T-cell (primary cell): ENCODE results near the gene ARHGAP10. TPM values are rescaled to one million over a fixed set of nuclear protein-coding genes. Genes with fewer than 3 reads are reported as not detected.

ENCODE experiments used
- ATAC-seq, 4 experiments: fragments of 200-7000 bp in 3 of 4; fragments of 150-1000 bp in 1 of 4; cut with Tn5 transposase; replicated peaks in 1 of 4; 1 replicate in 3 of 4; 2 replicates in 1 of 4; pipeline ENCODE4 v1.10.0; 2021; ENCODE audit warnings: moderate library complexity in 3 of 4, mild to moderate bottlenecking in 2 of 4, moderate number of reproducible peaks in 1 of 4
- CTCF ChIA-PET, 2 donors: fragments of 300-600 bp; sonication (Branson Sonifier 250); formaldehyde crosslinking; loops; one replicate each; lab custom pipeline; 2022; ENCODE audit warnings: antibody characterized with exemption in 2 of 2; lab: Charles Lee
- POLR2A ChIA-PET, 2 donors: fragments of 300-600 bp; sonication (Branson Sonifier 250); formaldehyde crosslinking; loops; one replicate each; lab custom pipeline; 2022; ENCODE audit warnings: antibody characterized with exemption in 2 of 2; lab: Charles Lee
- DNase-seq, 35 experiments: peaks; one replicate each; pipeline versions ENCODE4 v3.0.0 to v3.0.0-alpha.2; 2013 to 2023
- H3K27ac ChIP-seq: one replicate; pipeline ENCODE4 v1.5.1; 2013; ENCODE audit warnings: low read length
- H3K27me3 ChIP-seq, 2 experiments: replicated peaks in 1 of 2; 1 replicate in 1 of 2; 2 replicates in 1 of 2; pipeline versions ENCODE4 v1.6.1 to v1.7.0; 2013; ENCODE audit warnings: low read length in 1 of 2, mixed read lengths in 1 of 2; ENCODE audit not compliant: control insufficient read depth in 2 of 2, insufficient read depth in 2 of 2; ENCODE audit errors: extremely low read depth in 1 of 2
- H3K36me3 ChIP-seq, 2 donors: 1 replicate in 1 of 2; 2 replicates in 1 of 2; pipeline versions ENCODE4 v1.6.1 to v1.7.0; 2013; ENCODE audit warnings: low read length in 1 of 2; ENCODE audit not compliant: control insufficient read depth in 2 of 2, insufficient read depth in 1 of 2; ENCODE audit errors: extremely low read depth in 1 of 2
- H3K4me1 ChIP-seq, 2 experiments: 1 replicate in 1 of 2; 2 replicates in 1 of 2; pipeline versions ENCODE4 v1.6.1 to v1.7.0; 2013; ENCODE audit warnings: low read length in 2 of 2, mixed read lengths in 1 of 2; ENCODE audit not compliant: insufficient read depth in 2 of 2, control insufficient read depth in 1 of 2; ENCODE audit errors: extremely low read depth in 1 of 2
- H3K4me3 ChIP-seq, 2 donors: 1 replicate in 1 of 2; 2 replicates in 1 of 2; pipeline versions ENCODE4 v1.5.1 to v1.7.0; 2013; ENCODE audit warnings: mild to moderate bottlenecking in 2 of 2, low read length in 1 of 2, moderate library complexity in 1 of 2; ENCODE audit not compliant: control insufficient read depth in 1 of 2; ENCODE audit errors: extremely low read depth in 1 of 2
- H3K9me3 ChIP-seq: 2 replicates; pipeline ENCODE4 v1.7.0; 2013
- H3K27ac Mint-ChIP-seq, 2 donors: one replicate each; pipeline ENCODE4 v1.8.0; 2020 to 2021; ENCODE audit warnings: mild to moderate bottlenecking in 2 of 2, mixed read lengths in 2 of 2
- H3K27me3 Mint-ChIP-seq, 2 donors: one replicate each; pipeline ENCODE4 v1.8.0; 2021 to 2022; ENCODE audit warnings: mixed read lengths in 2 of 2
- H3K36me3 Mint-ChIP-seq: one replicate; pipeline ENCODE4 v1.8.0; 2021; ENCODE audit warnings: mixed read lengths
- H3K4me1 Mint-ChIP-seq, 3 donors: one replicate each; pipeline ENCODE4 v1.8.0; 2020 to 2022; ENCODE audit warnings: mixed read lengths in 3 of 3, mild to moderate bottlenecking in 1 of 3
- H3K4me3 Mint-ChIP-seq, 3 donors: one replicate each; pipeline ENCODE4 v1.8.0; 2020 to 2022; ENCODE audit warnings: mild to moderate bottlenecking in 3 of 3, mixed read lengths in 3 of 3, moderate library complexity in 3 of 3
- H3K9me3 Mint-ChIP-seq, 3 donors: one replicate each; pipeline ENCODE4 v1.8.0; 2020 to 2022; ENCODE audit warnings: mixed read lengths in 3 of 3
- WGBS: methylation state at CpG from one replicate; pipeline ENCODE4 v1.1.5; 2013; ENCODE audit warnings: missing lambda C conversion rate; ENCODE audit not compliant: insufficient coverage; 5-methylcytosine and 5-hydroxymethylcytosine counted together
- total RNA-seq, 35 experiments: library from RNA in 6 of 35; stranded (reverse) in 6 of 35; fragments of 120-200 nt in 1 of 35; gene quantifications; one replicate each; pipeline versions ENCODE4 v1.2.1 to v1.2.4 and lab custom pipeline; 2013 to 2026

Gene ARHGAP10
- total RNA-seq, 5 donors from 2014 or later (not counting 1 experiment from before 2014, with no cell fraction given) = 6.2 to 7.7 (median 6.8) TPM

DNA sequence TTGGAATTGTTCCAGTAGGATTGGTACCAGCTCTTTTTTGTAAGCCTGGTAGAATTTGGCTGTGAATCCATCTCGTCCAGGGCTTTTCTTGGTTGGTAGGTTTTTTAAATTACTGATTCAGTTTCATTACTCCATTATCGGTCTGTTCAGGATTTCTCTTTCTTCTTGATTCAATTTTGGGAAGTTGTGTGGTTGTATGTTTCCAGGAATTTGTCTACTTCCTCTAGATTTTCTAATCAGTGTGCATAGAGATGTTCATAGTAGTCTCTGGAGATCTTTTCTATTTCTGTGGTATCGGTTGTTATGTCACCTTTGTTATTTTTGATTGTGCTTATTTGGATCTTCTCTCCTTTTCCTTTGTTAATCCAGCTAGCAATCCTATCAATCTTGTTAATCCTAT lies 248.7 kb downstream of the ARHGAP10 start:
- Histone ChIP-seq H3K27ac (no peak overlapping the region), H3K27me3 (no peaks in the 10 kb centered on the region), H3K4me3 (no peak overlapping the region), H3K36me3 (no peaks in the 10 kb centered on the region), H3K9me3 (no peaks in the 10 kb centered on the region), H3K4me1 (no peaks in the 10 kb centered on the region)
- POLR2A ChIA-PET = no interaction called here
- no CpG with 5 or more reads among the region's 3 CpGs for WGBS
- Mint-ChIP-seq H3K27ac (no peak overlapping the region), H3K4me3 (no peak overlapping the region), H3K4me1 (peaks cover 15 to 28% (median 27%) of the 10 kb centered on the region in 3 donors), H3K27me3 (no peaks in the 10 kb centered on the region), H3K9me3 (peaks cover 0 to 3% (median 2%) of the 10 kb centered on the region in 3 donors), H3K36me3 (peaks cover 11% of the 10 kb centered on the region)
- no peak for DNase-seq
- no peak for ATAC-seq
- CTCF ChIA-PET = interaction anchor here in 1 of 2 donors (0.6 kb wide), 1 partner anchor 463 kb away, joined by 8 read pairs; no protein-coding TSS in a partner anchor

DNA sequence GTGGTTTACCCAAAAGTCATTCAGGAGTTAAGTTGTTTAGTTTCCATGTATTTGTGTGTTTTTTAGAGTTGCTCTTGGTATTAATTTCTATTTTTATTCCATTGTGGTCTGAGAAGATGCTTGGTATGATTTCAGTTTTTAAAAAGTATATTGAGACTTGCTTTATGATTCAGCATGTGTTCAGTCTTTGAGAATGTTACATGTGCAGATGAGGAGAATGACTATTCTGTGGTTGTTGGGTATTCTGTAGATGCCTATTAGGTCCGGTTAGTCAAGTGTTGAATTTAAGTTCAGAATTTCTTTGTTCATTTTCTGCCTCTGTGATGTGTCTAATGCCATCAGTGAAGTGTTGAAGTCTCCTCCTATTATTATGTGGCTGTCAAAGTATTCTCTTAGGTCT lies 249.4 kb downstream of the ARHGAP10 start:
- Mint-ChIP-seq H3K4me1 (peaks cover 15 to 27% (median 27%) of the 10 kb centered on the region in 3 donors), H3K27ac (no peak overlapping the region), H3K36me3 (peaks cover 11% of the 10 kb centered on the region), H3K9me3 (peaks cover 0 to 3% (median 2%) of the 10 kb centered on the region in 3 donors), H3K27me3 (no peaks in the 10 kb centered on the region), H3K4me3 (no peak overlapping the region)
- Histone ChIP-seq H3K36me3 (no peaks in the 10 kb centered on the region), H3K9me3 (no peaks in the 10 kb centered on the region), H3K27ac (no peak overlapping the region), H3K4me1 (no peaks in the 10 kb centered on the region), H3K4me3 (no peak overlapping the region), H3K27me3 (no peaks in the 10 kb centered on the region)
- ChIA-PET CTCF (no interaction called here), POLR2A (no interaction called here)
- DNase-seq (no peak), ATAC-seq (no peak)
- no CpG with 5 or more reads among the region's 1 CpG for WGBS

- peaks cover 15 to 26% (median 24%) of the 10 kb centered on the region in 3 donors for H3K4me1 Mint-ChIP-seq
- no peaks in the 10 kb centered on the region for H3K4me1 ChIP-seq
- no peaks in the 10 kb centered on the region for H3K9me3 ChIP-seq
- peaks cover 6% of the 10 kb centered on the region for H3K36me3 Mint-ChIP-seq
- H3K4me3 ChIP-seq = no peak overlapping the region
- H3K4me3 Mint-ChIP-seq = no peak overlapping the region
- H3K27ac ChIP-seq = no peak overlapping the region
- H3K36me3 ChIP-seq = no peaks in the 10 kb centered on the region
- ATAC-seq (no peak), DNase-seq (peak in 10 of 35 experiments; percentile 2 to 44 (median 6))
- no peak overlapping the region for H3K27ac Mint-ChIP-seq
- ChIA-PET CTCF (interaction anchor here (0.5 to 1.4 kb wide), 3 partner anchors 10 to 316 kb away, joined by 3 to 5 read pairs (median 4); no protein-coding TSS in a partner anchor), POLR2A (no interaction called here)
- no peaks in the 10 kb centered on the region for H3K9me3 Mint-ChIP-seq
- no peaks in the 10 kb centered on the region for H3K27me3 Mint-ChIP-seq
- H3K27me3 ChIP-seq = no peaks in the 10 kb centered on the region
- 84% methylated on average over 12 of the region's 15 CpGs for WGBS
Measured at GRCh38 chr4:147984065-147984777, 252.3 kb downstream of the ARHGAP10 start.

DNA sequence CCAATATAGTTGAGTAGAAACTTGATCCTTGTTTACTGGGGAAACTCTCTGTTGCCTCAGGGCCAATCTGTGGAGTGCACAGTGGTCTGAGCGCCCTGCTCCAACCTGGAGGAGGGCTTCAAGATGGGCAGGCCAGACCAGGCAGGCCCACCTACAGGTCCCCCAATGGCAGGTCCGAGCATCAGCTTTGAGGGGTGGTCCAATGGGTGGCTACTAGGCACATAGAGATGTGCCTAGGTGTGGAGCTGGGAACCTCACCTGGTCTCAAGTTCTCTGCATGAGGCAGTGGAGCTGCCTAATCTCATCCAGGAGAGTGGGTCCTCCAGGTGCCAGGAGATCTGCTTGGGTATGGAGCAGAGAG lies 252.9 kb downstream of the ARHGAP10 start:
- H3K4me1 ChIP-seq = no peaks in the 10 kb centered on the region
- Mint-ChIP-seq H3K27me3 (no peaks in the 10 kb centered on the region), H3K4me1 (peaks cover 15 to 23% (median 22%) of the 10 kb centered on the region in 3 donors), H3K36me3 (peaks cover 6% of the 10 kb centered on the region), H3K27ac (no peak overlapping the region), H3K9me3 (no peaks in the 10 kb centered on the region), H3K4me3 (no peak overlapping the region)
- no peaks in the 10 kb centered on the region for H3K36me3 ChIP-seq
- ChIA-PET CTCF (interaction anchor here in 1 of 2 donors (1.4 kb wide), 1 partner anchor 9 kb away, joined by 5 read pairs; no protein-coding TSS in a partner anchor), POLR2A (no interaction called here)
- H3K27ac ChIP-seq = no peak overlapping the region
- WGBS = 100% methylated on average over 2 of the region's 2 CpGs
- no peak for ATAC-seq
- H3K9me3 ChIP-seq = no peaks in the 10 kb centered on the region
- H3K27me3 ChIP-seq = no peaks in the 10 kb centered on the region
- no peak for DNase-seq
- no peak overlapping the region for H3K4me3 ChIP-seq

DNA sequence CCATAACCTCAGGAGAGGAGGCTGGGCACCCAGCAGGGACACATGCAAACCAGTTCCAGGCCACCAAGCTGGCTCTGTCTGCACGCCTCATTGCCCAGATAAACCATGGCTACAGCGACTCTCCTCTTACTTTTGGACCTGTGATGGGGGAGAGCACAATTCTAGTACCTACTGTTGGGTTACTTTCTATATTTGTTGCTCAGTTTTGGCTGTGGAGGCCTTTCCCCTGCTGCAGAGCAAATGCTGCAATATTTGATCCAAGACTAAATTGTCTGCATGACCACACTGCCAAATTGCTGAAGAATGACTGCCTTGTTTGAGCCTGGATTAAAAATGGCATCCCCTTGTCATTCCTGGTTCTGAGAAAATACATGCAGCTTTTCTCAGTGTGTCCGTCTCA lies 253.5 kb downstream of the ARHGAP10 start:
- Mint-ChIP-seq H3K4me3 (no peak overlapping the region), H3K27ac (no peak overlapping the region), H3K36me3 (peaks cover 6% of the 10 kb centered on the region), H3K27me3 (no peaks in the 10 kb centered on the region), H3K4me1 (peaks cover 14 to 17% (median 17%) of the 10 kb centered on the region in 3 donors), H3K9me3 (no peaks in the 10 kb centered on the region)
- no peak overlapping the region for H3K4me3 ChIP-seq
- ChIA-PET POLR2A (no interaction called here), CTCF (interaction anchor here (0.7 to 1.4 kb wide), 3 partner anchors 8 to 213 kb away, joined by 4 to 5 read pairs (median 5); no protein-coding TSS in a partner anchor)
- DNase-seq = no peak
- H3K36me3 ChIP-seq = no peaks in the 10 kb centered on the region
- 97% methylated on average over 2 of the region's 3 CpGs for WGBS
- no peaks in the 10 kb centered on the region for H3K27me3 ChIP-seq
- H3K9me3 ChIP-seq = no peaks in the 10 kb centered on the region
- no peak for ATAC-seq
- H3K4me1 ChIP-seq = no peaks in the 10 kb centered on the region
- H3K27ac ChIP-seq = no peak overlapping the region

- Histone ChIP-seq H3K36me3 (no peaks in the 10 kb centered on the region), H3K4me3 (no peak overlapping the region), H3K27ac (no peak overlapping the region), H3K27me3 (no peaks in the 10 kb centered on the region), H3K9me3 (no peaks in the 10 kb centered on the region), H3K4me1 (no peaks in the 10 kb centered on the region)
- Mint-ChIP-seq H3K36me3 (peaks cover 6% of the 10 kb centered on the region), H3K9me3 (no peaks in the 10 kb centered on the region), H3K4me3 (no peak overlapping the region), H3K4me1 (peaks cover 5 to 6% (median 5%) of the 10 kb centered on the region in 3 donors), H3K27ac (no peak overlapping the region), H3K27me3 (no peaks in the 10 kb centered on the region)
- POLR2A ChIA-PET = no interaction called here
- DNase-seq (no peak), ATAC-seq (no peak)
- CTCF ChIA-PET = no interaction called here
- WGBS = 100% methylated on average over 2 of the region's 4 CpGs
Measured at GRCh38 chr4:147987252-147987651, 255.4 kb downstream of the ARHGAP10 start.
